Measurements from ENCODE around the gene PPP2R1B. TPM values are rescaled to one million over a fixed set of nuclear protein-coding genes. Genes with fewer than 3 reads are reported as not detected.

PPP2R1B gene
- total and polyA plus RNA-seq, 2 of the 8 experiments (the other 6 are each of a cell fraction or from before 2014, with no cell fraction given): 25.8 to 87.0 TPM

DNA sequence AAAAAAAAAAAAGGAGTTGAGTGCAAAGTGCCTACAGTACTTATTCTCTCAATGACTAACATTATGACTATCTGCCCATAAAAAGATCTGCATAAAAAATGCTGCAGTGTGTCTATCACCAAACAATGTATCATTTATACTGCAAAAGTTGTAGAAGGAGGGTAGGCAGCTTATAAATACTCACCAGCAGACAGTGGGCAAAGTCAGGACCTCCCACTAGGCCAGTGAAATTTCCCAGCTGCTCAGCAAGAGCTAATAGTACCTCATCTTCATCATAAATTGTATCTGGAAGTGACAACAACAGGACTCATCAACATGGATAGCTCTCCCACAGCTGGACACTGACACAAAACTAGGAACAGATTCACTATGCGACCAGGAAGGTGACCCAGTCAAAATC lies 1.6 kb downstream of the PPP2R1B start:
- H3K27ac ChIP-seq (ENCODE audit: low read depth, low read length): no peak overlapping the region
- no peak overlapping the region for H4K91ac ChIP-seq (replicated peaks; ENCODE audit: insufficient read length, low read length)
- no peak overlapping the region for H2BK5ac ChIP-seq (ENCODE audit: low read depth, low read length)
- no peak overlapping the region for H4K8ac ChIP-seq (ENCODE audit: extremely low read depth, insufficient read depth, low read length)
- FAIRE-seq (no peak), DNase-seq (ENCODE audit: low read depth in 1 of 2, low spot score in 2 of 2) (no peak)
- H3K4me1 ChIP-seq (replicated peaks in 1 of 4; ENCODE audit: control insufficient read depth in 3 of 4, insufficient read depth in 4 of 4, low read length in 3 of 4): peaks cover 0 to 4% (median 2%) of the 10 kb centered on the region in 4 experiments; a peak in 4 of 7 replicates
- H3K36me3 ChIP-seq (ENCODE audit: control insufficient read depth in 2 of 4, insufficient read depth in 4 of 4, low read length in 3 of 4): peaks cover 0 to 43% (median 25%) of the 10 kb centered on the region in 4 experiments; a peak in 6 of 8 replicates
- H3K23ac ChIP-seq (ENCODE audit: insufficient read length): no peak overlapping the region
- H3K27me3 ChIP-seq (replicated peaks in 1 of 4; ENCODE audit: control insufficient read depth in 3 of 4, extremely low read depth in 1 of 4, insufficient read depth in 3 of 4, low read length in 3 of 4): no peaks in the 10 kb centered on the region
- H3K23me2 ChIP-seq (ENCODE audit: low read depth, low read length): peaks cover 6% of the 10 kb centered on the region
- no peak overlapping the region for H4K5ac ChIP-seq (ENCODE audit: insufficient read length, low read depth, low read length)
- ChIA-PET CTCF (ENCODE audit: partially characterized antibody) (interaction anchor here (1.0 to 11.4 kb wide), 6 partner anchors 13 to 160 kb away, joined by 3 to 106 read pairs (median 5); no protein-coding TSS in a partner anchor), POLR2A (ENCODE audit: partially characterized antibody) (interaction anchor here (0.6 to 4.0 kb wide), 10 partner anchors 11 to 160 kb away, joined by 3 to 25 read pairs (median 3); no protein-coding TSS in a partner anchor)
- H3K9me3 ChIP-seq (ENCODE audit: insufficient read depth in 2 of 2, low read depth in 1 of 2, low read length in 1 of 2): no peaks in the 10 kb centered on the region
- H3K4me2 ChIP-seq (ENCODE audit: insufficient read depth in 1 of 2, low read depth in 2 of 2, low read length in 2 of 2): peak overlapping the region; percentile 84 to 88
- H2BK20ac ChIP-seq (ENCODE audit: low read length): no peak overlapping the region
- H3K14ac ChIP-seq (ENCODE audit: insufficient read length): no peak overlapping the region
- no peak overlapping the region for H2AFZ ChIP-seq (ENCODE audit: low read length)
- WGBS, 2 experiments (ENCODE audit: extremely low coverage in 1 of 2, insufficient coverage in 1 of 2, insufficient read length in 1 of 2, insufficient replicate concordance in 2 of 2, low coverage in 1 of 2, low lambda C conversion rate in 2 of 2, missing lambda C conversion rate in 1 of 2): 65% methylated on average over 1 of the region's 1 CpG; no CpG with 5 or more reads in 1 of the 2 experiments
- H3K4ac ChIP-seq (replicated peaks; ENCODE audit: insufficient read length, low read depth, low read length): no peak overlapping the region
- no peak overlapping the region for H2BK15ac ChIP-seq (ENCODE audit: low read length)
- H2BK120ac ChIP-seq (replicated peaks; ENCODE audit: low read depth, low read length): no peak overlapping the region
- H3K18ac ChIP-seq (ENCODE audit: extremely low read depth, low read length): no peak overlapping the region
- H3K79me1 ChIP-seq (ENCODE audit: low read depth, low read length): no peaks in the 10 kb centered on the region; the same call in 1 of the 2 replicates
- no peak overlapping the region for H2BK12ac ChIP-seq (ENCODE audit: low read depth, low read length)
- no peak overlapping the region for H3K56ac ChIP-seq (replicated peaks; ENCODE audit: insufficient read length, low read depth, low read length)
- H2AK5ac ChIP-seq (ENCODE audit: low read depth, low read length): no peak overlapping the region
- peak overlapping the region in 2 of 4 experiments; percentile 88 to 97; a peak in 3 of 8 replicates for H3K4me3 ChIP-seq (ENCODE audit: extremely low read depth in 1 of 4, insufficient read depth in 2 of 4, low read depth in 3 of 4, low read length in 4 of 4)
- peaks cover 0 to 25% of the 10 kb centered on the region in 2 experiments; a peak in 2 of 4 replicates for H3K79me2 ChIP-seq (ENCODE audit: control insufficient read depth in 1 of 2, insufficient read depth in 2 of 2, low read length in 2 of 2)
- no peak overlapping the region for H3K9ac ChIP-seq (replicated peaks in 1 of 4; ENCODE audit: extremely low read depth in 1 of 4, low read depth in 3 of 4, low read length in 3 of 4)
- H4K20me1 ChIP-seq (replicated peaks in 1 of 2; ENCODE audit: control insufficient read depth in 1 of 2, insufficient read depth in 2 of 2, low read length in 2 of 2): peaks cover 2 to 3% of the 10 kb centered on the region in 2 experiments
- no peak for TF ChIP-seq POLR2AphosphoS5 (IDR thresholded peaks at IDR 0.05; ENCODE audit: low read depth, low read length)
- no peak for TF ChIP-seq KDM1A (IDR thresholded peaks at IDR 0.05; ENCODE audit: borderline replicate concordance, low read length)

Data from H1 (cell line).